GM19455 (cell line): ENCODE measurements around the gene RPRD1A.
"Not testable (repeated sequence)": the region's sequence is repeated elsewhere in the genome, so short reads cannot be mapped to it uniquely, and the experiment has no call there.

ENCODE experiments used
- ATAC-seq: cut with Tn5 transposase; IDR thresholded peaks from one replicate; pipeline ENCODE4 v1.9.1; 2021; ENCODE audit not compliant: unreplicated experiment

RPRD1A gene

GRCh38 chr18:36034299-36034895, 33.0 kb downstream of the RPRD1A start:
- ATAC-seq: no peak

DNA sequence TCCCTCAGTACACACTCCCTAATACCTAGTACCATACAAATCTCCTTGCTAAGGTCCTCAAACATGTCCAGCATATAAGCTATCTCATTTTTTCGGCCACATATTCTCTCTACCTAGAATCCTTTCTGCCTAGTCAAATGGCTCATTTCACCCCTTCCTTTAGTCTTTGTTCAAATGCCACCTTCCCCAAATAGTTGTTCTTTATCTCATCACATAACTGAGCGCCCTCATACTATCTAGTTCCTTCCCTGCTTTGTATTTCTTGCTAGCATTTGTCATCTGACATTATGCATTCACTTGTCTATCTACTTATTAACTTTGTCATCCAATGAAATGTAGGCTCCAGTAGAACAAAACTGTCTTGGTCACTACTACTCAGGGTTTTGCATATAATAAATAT, 35.5 kb downstream of the RPRD1A start:
- ATAC-seq: no peak

GRCh38 chr18:36031407-36031806, 36.0 kb downstream of the RPRD1A start:
- ATAC-seq: no peak

DNA sequence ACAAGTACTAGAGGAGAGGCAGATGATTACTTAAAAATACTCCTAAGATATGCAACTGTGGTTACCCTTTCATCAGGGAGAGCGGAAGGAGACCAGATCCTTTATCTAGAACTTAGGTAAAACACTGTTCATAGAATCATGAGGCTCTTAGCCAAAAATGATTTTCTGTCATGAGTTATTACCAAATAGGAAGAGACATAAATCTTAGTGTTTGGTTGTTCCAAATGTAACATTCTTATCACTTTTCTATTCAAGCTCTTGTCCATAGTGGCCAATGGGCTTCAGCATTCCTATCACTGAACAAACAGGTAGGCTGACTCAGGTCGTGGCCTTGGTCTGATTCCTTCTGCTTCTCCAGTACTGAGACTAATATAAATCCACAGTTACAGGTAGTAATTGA, 38.5 kb downstream of the RPRD1A start:
- no peak for ATAC-seq

GRCh38 chr18:36025025-36025424, 42.3 kb downstream of the RPRD1A start:
- ATAC-seq: no peak

DNA sequence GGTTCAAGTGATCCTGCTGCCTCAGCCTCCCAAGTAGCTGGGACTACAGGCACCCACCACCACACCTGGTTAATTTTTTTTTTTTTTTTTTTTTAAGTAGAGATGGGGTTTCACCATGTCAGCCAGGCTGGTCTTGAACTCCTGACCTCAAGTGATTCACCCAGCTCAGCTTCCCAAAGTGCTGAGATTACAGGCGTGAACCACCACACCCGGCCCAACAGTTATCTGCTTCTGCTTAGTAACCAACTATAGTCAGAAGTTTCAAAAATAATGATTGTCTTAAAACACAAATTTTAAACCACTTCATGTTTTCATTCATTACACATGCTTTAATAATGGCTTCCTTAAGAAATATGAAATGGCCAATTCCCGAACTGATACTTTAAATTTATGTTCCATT, 43.1 kb downstream of the RPRD1A start:
- not testable (repeated sequence) for ATAC-seq

GRCh38 chr18:36023336-36023735, 44.0 kb downstream of the RPRD1A start:
- no peak for ATAC-seq

DNA sequence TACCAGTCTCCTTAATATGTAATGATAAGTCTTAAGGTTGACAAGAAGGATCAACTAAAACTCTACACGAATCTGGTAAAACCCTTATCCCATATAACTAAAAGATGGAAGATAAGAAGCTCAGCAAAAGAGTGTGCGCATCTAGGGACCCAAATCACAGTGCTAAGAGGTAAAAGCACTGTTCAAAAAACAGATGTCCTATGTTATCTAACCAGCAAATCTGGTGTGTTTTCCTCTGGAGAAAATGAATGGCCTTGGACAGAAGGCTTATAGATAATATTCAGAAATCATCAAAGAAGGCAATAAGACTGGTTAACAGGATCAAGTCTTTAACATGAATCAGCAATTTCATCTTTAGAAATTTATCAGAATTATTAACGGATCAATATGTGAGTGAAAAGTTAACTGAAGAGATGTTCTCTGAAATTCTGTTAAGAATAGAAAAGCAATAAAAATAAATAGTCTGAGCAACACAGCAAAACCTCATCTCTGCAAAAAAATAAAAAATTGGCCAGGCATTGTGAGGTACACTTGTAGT, 47.1 kb downstream of the RPRD1A start:
- ATAC-seq: no peak

- ATAC-seq: no peak
Observed at GRCh38 chr18:36017232-36017631, 50.1 kb downstream of the RPRD1A start.

DNA sequence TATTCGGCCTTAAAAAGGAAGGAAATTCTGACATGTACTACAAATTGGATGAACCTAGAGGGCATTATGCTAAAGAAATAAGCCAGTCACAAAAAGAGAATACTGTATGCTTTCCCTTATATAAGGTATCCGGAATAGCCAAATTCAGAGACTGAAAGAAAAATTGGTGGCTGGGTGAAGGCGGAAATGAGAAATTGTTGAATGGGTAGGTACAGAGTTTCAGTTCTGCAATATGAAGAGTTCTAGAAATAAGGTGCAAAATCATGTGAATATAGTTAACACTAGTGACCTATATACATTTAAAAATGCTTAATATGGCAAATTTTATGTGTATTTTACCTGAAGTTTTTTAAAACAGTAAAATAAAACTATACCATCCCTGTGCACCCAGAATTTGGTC, 51.7 kb downstream of the RPRD1A start:
- ATAC-seq: peak; percentile 91

GRCh38 chr18:36012891-36013290, 54.5 kb downstream of the RPRD1A start:
- ATAC-seq: no peak

GRCh38 chr18:36009214-36009613, 58.1 kb downstream of the RPRD1A start:
- ATAC-seq: no peak

DNA sequence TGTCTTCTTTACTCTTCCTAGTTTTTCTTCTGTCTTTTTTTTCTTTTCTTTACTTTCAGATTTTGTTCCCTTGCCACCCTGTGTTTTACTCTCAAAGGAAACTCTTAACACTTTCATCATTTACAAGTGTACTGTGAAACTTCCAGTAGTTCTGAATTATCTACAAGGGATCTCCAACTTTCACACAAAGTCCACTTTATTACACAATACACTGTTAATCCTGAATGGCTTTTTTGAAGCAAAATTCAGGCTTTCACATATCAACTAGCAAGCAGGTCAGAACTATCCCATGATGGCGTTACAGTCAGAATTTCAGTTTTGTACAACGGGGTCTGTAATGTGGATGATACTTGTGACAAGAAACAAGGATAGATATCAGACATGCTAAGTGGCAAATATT, 60.4 kb downstream of the RPRD1A start:
- no peak for ATAC-seq

- ATAC-seq: no peak
Observed at GRCh38 chr18:35999925-36000324, 67.4 kb downstream of the RPRD1A start.

GRCh38 chr18:35998967-35999366, 68.4 kb downstream of the RPRD1A start:
- ATAC-seq: no peak

GRCh38 chr18:35993013-35993412, 74.3 kb downstream of the RPRD1A start:
- ATAC-seq: no peak

GRCh38 chr18:35991696-35992095, 75.7 kb downstream of the RPRD1A start:
- no peak for ATAC-seq

DNA sequence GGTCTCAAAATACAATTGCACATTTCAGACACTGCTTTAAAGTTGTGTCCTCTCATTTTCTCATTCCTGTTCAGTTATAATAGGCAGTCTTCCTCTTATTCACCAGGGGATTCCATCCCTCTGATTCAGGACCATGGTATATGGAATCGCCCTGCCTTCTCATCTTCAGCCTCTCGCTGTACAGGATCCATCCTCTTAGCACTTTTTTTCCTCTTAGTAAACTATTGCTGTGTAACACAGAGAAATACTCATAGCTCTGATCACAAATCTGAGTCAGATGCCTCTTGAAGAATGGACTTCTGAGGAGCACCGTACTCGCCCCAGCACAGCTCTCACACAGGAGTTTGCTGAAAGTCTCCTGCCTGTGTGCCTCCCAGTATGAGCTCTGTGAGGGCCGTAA, 83.5 kb downstream of the RPRD1A start:
- no peak for ATAC-seq

DNA sequence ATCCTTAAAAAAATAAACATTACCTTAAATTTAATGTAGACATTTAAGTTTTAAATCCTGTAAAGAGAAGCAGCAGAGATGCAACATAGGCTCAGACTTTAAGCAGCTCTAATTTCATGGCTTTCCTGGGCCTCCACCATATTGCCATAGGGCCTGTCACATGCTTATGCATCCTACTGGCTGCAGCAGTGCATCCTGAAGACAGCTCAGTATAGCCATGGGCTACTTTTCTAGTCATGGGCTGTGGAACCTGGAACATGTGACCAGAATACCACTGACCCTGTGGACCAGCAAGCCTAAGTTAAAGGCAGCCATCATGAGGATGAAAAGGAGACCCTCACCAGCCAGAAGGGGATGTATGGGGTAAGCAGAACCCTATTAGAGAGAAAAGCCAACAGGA, 84.2 kb downstream of the RPRD1A start:
- ATAC-seq: no peak

GRCh38 chr18:35982409-35983114, 84.8 kb downstream of the RPRD1A start:
- no peak for ATAC-seq

GRCh38 chr18:35979112-35979511, 88.2 kb downstream of the RPRD1A start:
- no peak for ATAC-seq

- ATAC-seq: no peak
Observed at GRCh38 chr18:35974181-35974580, 93.2 kb downstream of the RPRD1A start.

GRCh38 chr18:35973650-35974049, 93.7 kb downstream of the RPRD1A start:
- ATAC-seq: no peak
